ENCODE data around the gene ATP11A.

DNA sequence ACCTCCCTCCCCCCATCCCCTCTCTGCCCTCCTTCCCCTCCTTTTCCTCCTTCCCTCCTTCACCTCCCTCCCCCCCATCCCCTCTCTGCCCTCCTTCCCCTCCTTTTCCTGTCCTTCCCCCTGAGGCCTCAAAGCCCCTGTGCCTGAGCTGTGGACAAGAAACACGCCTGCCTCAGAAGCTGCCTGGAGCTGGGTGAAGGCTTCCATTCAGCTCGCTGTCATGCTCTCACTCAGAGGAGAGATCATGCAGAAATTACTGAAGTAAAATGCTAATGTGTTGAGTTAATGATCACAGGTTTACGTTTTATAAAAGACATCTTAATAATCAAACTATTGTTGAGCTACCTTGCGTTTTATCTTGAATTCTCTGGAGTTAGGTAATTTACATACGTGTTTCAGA lies 114.5 kb downstream of the ATP11A start:
- TF ChIP-seq, protein P1, sequence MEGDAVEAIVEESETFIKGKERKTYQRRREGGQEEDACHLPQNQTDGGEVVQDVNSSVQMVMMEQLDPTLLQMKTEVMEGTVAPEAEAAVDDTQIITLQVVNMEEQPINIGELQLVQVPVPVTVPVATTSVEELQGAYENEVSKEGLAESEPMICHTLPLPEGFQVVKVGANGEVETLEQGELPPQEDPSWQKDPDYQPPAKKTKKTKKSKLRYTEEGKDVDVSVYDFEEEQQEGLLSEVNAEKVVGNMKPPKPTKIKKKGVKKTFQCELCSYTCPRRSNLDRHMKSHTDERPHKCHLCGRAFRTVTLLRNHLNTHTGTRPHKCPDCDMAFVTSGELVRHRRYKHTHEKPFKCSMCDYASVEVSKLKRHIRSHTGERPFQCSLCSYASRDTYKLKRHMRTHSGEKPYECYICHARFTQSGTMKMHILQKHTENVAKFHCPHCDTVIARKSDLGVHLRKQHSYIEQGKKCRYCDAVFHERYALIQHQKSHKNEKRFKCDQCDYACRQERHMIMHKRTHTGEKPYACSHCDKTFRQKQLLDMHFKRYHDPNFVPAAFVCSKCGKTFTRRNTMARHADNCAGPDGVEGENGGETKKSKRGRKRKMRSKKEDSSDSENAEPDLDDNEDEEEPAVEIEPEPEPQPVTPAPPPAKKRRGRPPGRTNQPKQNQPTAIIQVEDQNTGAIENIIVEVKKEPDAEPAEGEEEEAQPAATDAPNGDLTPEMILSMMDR (IDR thresholded peaks at IDR 0.05; ENCODE audit: low read depth, low read length), result no peak
- TF ChIP-seq EZH2phosphoT487 (IDR thresholded peaks at IDR 0.05; ENCODE audit: low read depth), result no peak
